HuH-7.5 (cell line): ENCODE data around the gene ARRDC2.
"Not testable (repeated sequence)": the region's sequence is repeated elsewhere in the genome, so short reads cannot be mapped to it uniquely, and the experiment has no call there.

Experiments used
- DNase-seq: peaks from one replicate; pipeline ENCODE4 v3.0.0; 2011; ENCODE audit warnings: low spot score

ARRDC2 gene

GRCh38 chr19:17989425-17990094 lies 18.4 kb upstream of the ARRDC2 start:
- DNase-seq = no peak

- no peak for DNase-seq
These were observed 14.7 kb upstream of the ARRDC2 start for GRCh38 chr19:17993076-17993813.

GRCh38 chr19:17996826-17997316 lies 11.1 kb upstream of the ARRDC2 start:
- DNase-seq = peak; percentile 96

- no peak for DNase-seq
These were observed 9.8 kb upstream of the ARRDC2 start for GRCh38 chr19:17997969-17998826.

GRCh38 chr19:17998827-17999150 lies 9.2 kb upstream of the ARRDC2 start:
- no peak for DNase-seq

- DNase-seq = no peak
These were observed 8.1 kb upstream of the ARRDC2 start for GRCh38 chr19:17999684-18000479.

- DNase-seq = no peak
These were observed 7.5 kb upstream of the ARRDC2 start for GRCh38 chr19:18000480-18000914.

- DNase-seq = peak; percentile 74
These were observed 6.8 kb upstream of the ARRDC2 start for GRCh38 chr19:18000915-18001776.

- no peak for DNase-seq
These were observed 6.1 kb upstream of the ARRDC2 start for GRCh38 chr19:18001777-18002345.

- no peak for DNase-seq
These were observed 5.6 kb upstream of the ARRDC2 start for GRCh38 chr19:18002347-18002850.

- not testable (repeated sequence) for DNase-seq
These were observed 2.2 kb upstream of the ARRDC2 start for GRCh38 chr19:18005750-18006149.

GRCh38 chr19:18007044-18007916 lies 690 bp upstream of the ARRDC2 start:
- DNase-seq = peak; percentile 98

- DNase-seq = no peak
These were observed 844 bp downstream of the ARRDC2 start for GRCh38 chr19:18008814-18009213.

GRCh38 chr19:18009412-18010066 lies 1.6 kb downstream of the ARRDC2 start:
- peak; percentile 33 for DNase-seq

- DNase-seq = no peak
These were observed 2.2 kb downstream of the ARRDC2 start for GRCh38 chr19:18010149-18010548.

GRCh38 chr19:18013210-18014111 lies 5.5 kb downstream of the ARRDC2 start:
- DNase-seq = peak; percentile 93

GRCh38 chr19:18014197-18014596 lies 6.2 kb downstream of the ARRDC2 start:
- no peak for DNase-seq
